Natural killer cell treated with Interleukin-12 subunit alpha and Interleukin-12 subunit beta and Interleukin-15 and Interleukin-18, amount 100 ng/mL, for 72 hours (primary cell): ENCODE results near the gene HOXD9. TPM values are rescaled to one million over a fixed set of nuclear protein-coding genes. Genes with fewer than 3 reads are reported as not detected.

Experiments used
- ATAC-seq, 2 donors: fragments of 150-1000 bp; cut with Tn5 transposase in 1 of 2; sonication (Bioruptor Pico), chemical (Tn5 transposase) in 1 of 2; 2 replicates each; pipeline ENCODE4 v1.10.0; 2021
- DNase-seq: peaks from one replicate; pipeline ENCODE4 v3.0.0; 2022; ENCODE audit warnings: low spot score
- H3K27ac Mint-ChIP-seq, 2 donors: 1 replicate in 1 of 2; 2 replicates in 1 of 2; pipeline ENCODE4 v1.8.0; 2022; ENCODE audit warnings: mixed read lengths in 2 of 2, mild to moderate bottlenecking in 1 of 2, moderate library complexity in 1 of 2
- H3K27me3 Mint-ChIP-seq, 2 donors: 1 replicate in 1 of 2; 2 replicates in 1 of 2; pipeline ENCODE4 v1.8.0; 2022; ENCODE audit warnings: mixed read lengths in 2 of 2
- H3K36me3 Mint-ChIP-seq: one replicate; pipeline ENCODE4 v1.8.0; 2022; ENCODE audit warnings: mixed read lengths
- H3K4me1 Mint-ChIP-seq, 2 donors: 1 replicate in 1 of 2; 2 replicates in 1 of 2; pipeline ENCODE4 v1.8.0; 2022; ENCODE audit warnings: low read depth in 2 of 2, mixed read lengths in 2 of 2, mild to moderate bottlenecking in 1 of 2
- H3K4me3 Mint-ChIP-seq: one replicate; pipeline ENCODE4 v1.8.0; 2022; ENCODE audit warnings: mixed read lengths
- H3K9me3 Mint-ChIP-seq: 2 replicates; pipeline ENCODE4 v1.8.0; 2022; ENCODE audit warnings: mixed read lengths
- total RNA-seq, 2 donors: library from RNA; stranded (reverse); gene quantifications; one replicate each; pipeline ENCODE4 v1.2.3, GENCODE V29; 2022

HOXD9 gene
- total RNA-seq, result not detected

DNA sequence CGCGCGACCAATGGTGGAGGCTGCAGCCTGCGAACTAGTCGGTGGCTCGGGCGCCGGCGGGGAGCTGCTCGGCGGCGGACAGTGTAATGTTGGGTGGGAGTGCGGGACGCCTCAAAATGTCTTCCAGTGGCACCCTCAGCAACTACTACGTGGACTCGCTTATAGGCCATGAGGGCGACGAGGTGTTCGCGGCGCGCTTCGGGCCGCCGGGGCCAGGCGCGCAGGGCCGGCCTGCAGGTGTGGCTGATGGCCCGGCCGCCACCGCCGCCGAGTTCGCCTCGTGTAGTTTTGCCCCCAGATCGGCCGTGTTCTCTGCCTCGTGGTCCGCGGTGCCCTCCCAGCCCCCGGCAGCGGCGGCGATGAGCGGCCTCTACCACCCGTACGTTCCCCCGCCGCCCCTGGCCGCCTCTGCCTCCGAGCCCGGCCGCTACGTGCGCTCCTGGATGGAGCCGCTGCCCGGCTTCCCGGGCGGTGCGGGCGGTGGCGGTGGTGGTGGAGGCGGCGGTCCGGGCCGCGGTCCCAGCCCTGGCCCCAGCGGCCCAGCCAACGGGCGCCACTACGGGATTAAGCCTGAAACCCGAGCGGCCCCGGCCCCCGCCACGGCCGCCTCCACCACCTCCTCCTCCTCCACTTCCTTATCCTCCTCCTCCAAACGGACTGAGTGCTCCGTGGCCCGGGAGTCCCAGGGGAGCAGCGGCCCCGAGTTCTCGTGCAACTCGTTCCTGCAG lies at the start of gene HOXD9:
Gene HOXD9, plus strand, starts transcription at position 37 of the 728 bp plus-strand sequence. Its CDS starts 50 bp downstream, at position 87.
- ATAC-seq (peak; percentile 47 to 71), DNase-seq (no peak)
- Mint-ChIP-seq H3K27ac (no peak within 1 kb of the TSS), H3K9me3 (peaks cover 3% of the 10 kb centered on the region), H3K4me1 (peaks cover 9 to 13% of the 10 kb centered on the region in 2 donors), H3K36me3 (peaks cover 7% of the 10 kb centered on the region), H3K4me3 (no peak within 1 kb of the TSS), H3K27me3 (peaks cover 66 to 75% of the 10 kb centered on the region in 2 donors)

DNA sequence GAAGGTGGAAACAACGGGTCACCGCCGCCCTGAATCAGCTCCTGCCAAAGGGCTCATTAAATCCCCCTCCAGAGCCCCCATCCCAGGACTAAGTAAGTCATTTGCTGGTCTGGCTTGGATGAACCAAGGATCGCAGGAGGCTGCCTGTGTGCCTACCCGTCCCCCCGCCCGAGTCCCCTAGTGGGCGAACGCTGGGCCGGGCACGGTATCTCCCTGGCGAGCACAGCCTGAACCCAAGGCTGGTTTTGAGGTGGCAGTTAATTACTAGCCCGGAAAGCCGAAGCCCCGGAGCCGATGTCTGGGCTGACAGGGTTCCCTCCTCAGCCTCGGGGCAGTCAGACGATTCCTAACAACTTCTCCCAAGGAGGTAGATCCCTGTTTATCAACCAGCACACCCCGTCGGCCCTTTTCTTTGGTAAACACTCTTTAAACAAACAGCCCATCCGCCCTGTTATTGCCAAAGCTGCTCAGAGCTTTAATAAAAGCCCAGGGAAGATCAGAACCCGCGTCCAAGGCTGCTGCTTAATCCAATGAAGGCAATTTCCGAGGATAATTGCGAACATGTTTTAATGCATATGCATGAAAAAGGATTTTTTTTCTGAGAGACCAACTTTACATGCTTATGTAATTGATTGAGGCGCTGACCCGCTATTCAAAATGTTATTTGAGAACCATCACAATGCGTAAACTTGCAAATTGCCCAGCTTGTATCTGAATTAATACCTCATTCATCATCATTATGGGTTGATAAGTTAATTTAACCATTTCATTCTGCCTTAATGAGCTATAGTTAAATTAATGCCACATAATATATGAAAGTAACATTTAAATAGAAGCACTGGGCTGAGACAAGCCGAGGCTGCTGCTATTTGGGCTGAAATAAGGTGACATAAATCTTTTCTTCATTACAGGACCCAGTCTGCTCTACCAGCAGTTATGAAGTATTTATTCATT lies 49.3 kb upstream of the HOXD9 start:
- H3K4me3 Mint-ChIP-seq, result no peak overlapping the region
- H3K9me3 Mint-ChIP-seq, result no peaks in the 10 kb centered on the region
- no peak overlapping the region for H3K27ac Mint-ChIP-seq
- no peak for ATAC-seq
- H3K4me1 Mint-ChIP-seq, result no peaks in the 10 kb centered on the region
- H3K36me3 Mint-ChIP-seq, result peaks cover 18% of the 10 kb centered on the region
- DNase-seq, result no peak
- peaks cover 53 to 72% of the 10 kb centered on the region in 2 donors for H3K27me3 Mint-ChIP-seq

DNA sequence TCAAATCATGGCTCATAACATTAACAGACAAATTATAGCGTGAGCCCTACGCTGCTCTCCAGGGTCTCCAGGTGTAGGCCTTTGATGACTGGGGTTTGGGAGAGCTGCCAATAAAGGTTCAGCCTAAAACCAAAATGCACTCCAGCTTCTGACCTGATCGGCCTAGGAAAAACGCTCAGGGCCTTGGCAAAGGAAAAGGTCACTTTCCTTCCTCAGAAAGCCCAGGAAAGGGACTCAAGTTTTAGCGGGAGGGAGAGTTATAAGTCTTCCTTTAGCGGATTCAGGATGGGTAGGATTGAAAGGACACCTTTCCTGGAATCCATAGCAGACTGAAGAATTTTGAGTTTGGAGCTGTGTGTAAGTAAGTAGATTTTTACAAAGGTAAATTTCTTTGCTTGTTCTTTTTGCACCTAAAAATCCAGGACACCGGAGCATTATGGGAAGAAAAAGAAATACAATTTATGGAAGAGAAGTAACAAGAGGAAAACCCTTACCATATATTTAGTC lies 47.5 kb upstream of the HOXD9 start:
- Mint-ChIP-seq H3K4me1 (peaks cover 5 to 7% of the 10 kb centered on the region in 2 donors), H3K27ac (no peak overlapping the region), H3K4me3 (no peak overlapping the region), H3K36me3 (peaks cover 30% of the 10 kb centered on the region), H3K27me3 (peaks cover 56 to 75% of the 10 kb centered on the region in 2 donors), H3K9me3 (no peaks in the 10 kb centered on the region)
- ATAC-seq (no peak), DNase-seq (no peak)

DNA sequence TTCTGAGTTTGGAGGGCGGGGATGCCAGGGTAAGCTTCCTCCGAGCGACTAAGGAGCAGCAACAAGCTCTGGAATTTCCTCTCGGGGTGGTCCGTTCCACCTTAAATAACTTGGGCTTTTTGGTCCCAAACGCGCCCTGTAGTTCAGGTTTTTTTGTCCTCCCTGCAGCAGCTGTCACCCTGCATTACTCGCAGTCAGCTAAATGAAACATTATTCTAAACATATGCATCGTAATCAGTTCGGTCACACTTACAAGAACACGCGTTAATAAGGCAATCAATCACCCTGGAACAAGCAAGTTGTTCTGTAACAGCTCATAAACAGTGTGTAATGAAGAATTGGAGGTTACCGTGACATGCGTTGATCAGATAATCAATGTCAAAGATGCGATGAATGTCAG lies 47.0 kb upstream of the HOXD9 start:
- no peak overlapping the region for H3K4me3 Mint-ChIP-seq
- ATAC-seq (no peak), DNase-seq (no peak)
- H3K4me1 Mint-ChIP-seq, result peaks cover 5 to 7% of the 10 kb centered on the region in 2 donors
- no peaks in the 10 kb centered on the region for H3K9me3 Mint-ChIP-seq
- H3K36me3 Mint-ChIP-seq, result peaks cover 30% of the 10 kb centered on the region
- H3K27me3 Mint-ChIP-seq, result peaks cover 51 to 70% of the 10 kb centered on the region in 2 donors
- no peak overlapping the region for H3K27ac Mint-ChIP-seq

DNA sequence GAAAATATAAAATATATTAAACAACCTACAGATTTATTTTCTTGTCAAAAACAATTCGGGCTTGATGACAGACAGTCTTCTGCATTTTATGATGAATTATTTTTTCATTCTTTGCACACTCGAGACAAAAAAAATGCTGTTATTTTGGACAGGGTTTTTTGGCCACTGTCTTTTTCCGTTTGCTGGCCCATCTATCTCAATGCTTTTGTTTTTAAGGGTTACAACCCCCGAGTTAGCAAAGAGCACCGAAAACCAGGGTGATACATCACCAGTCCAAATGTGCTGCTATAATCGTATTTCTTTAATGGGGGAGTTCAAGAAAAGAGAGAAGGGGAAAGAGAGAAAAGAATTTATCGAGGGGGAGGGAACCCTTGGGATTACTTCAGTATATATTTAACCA lies 46.5 kb upstream of the HOXD9 start:
- ATAC-seq, result no peak
- Mint-ChIP-seq H3K9me3 (no peaks in the 10 kb centered on the region), H3K27me3 (peaks cover 48 to 65% of the 10 kb centered on the region in 2 donors), H3K4me1 (peaks cover 5 to 7% of the 10 kb centered on the region in 2 donors), H3K36me3 (peaks cover 30% of the 10 kb centered on the region), H3K27ac (no peak overlapping the region), H3K4me3 (no peak overlapping the region)
- DNase-seq, result no peak

DNA sequence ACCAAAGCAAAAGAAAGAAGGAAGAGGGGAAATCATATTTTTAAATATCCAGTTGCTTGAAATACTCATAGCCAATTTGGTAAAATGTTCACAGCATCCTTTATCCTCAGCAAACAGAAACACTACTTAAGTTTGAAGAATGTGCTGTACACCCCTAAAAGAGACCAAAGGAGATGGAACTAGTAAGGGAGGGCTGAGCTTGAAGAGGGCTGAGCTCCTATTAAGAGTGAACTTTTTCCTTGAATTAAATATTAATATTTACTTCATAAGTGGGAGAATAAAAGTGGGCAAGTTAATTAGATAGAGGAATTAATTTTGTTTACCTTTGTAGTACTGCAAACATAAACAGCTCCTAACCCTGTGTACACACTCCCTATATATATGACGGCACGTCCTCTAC lies 45.7 kb upstream of the HOXD9 start:
- ATAC-seq (no peak), DNase-seq (no peak)
- Mint-ChIP-seq H3K27ac (no peak overlapping the region), H3K4me1 (peaks cover 5 to 7% of the 10 kb centered on the region in 2 donors), H3K4me3 (no peak overlapping the region), H3K27me3 (peaks cover 51 to 67% of the 10 kb centered on the region in 2 donors), H3K36me3 (peaks cover 36% of the 10 kb centered on the region), H3K9me3 (no peaks in the 10 kb centered on the region)

DNA sequence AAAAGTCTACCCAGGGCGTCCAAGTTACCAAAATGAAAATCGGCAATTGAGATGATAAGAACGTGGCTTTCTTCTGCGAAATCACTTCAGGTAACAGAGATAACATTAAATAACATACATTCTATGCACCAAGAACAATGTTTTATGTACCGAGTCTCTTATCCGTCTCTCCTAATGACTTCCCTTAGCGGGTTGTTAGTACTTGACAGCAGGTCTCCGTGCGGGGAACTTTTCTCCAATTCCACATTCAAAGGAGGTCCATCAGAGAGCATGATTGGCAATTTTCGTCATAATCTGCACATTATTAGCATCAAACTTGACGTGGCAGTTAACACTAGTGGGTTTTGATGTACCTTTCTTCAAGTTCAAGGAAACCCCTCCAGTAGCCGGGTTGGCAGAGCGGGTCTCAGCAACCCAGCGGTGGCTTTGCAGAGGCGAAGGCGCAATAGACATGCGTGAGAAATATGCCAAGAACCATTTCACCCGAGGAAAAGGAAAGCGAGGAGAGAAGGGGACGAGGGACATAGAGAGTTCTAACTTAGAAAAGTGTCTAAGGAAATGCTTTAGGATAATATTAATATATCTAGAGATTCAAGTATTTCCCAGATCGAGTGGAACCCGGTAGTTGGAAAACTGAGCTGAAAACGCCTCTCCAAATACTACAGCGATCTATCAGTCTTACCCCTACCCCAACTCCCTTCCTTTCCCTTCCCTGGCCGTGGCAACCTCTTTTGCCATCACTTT lies 43.8 kb upstream of the HOXD9 start:
- DNase-seq (no peak), ATAC-seq (no peak)
- peak overlapping the region; percentile 65 for H3K4me3 Mint-ChIP-seq
- peaks cover 5 to 8% of the 10 kb centered on the region in 2 donors for H3K4me1 Mint-ChIP-seq
- peak overlapping the region; percentile 51 to 77 for H3K27ac Mint-ChIP-seq
- H3K36me3 Mint-ChIP-seq, result peaks cover 40% of the 10 kb centered on the region
- peaks cover 42 to 71% of the 10 kb centered on the region in 2 donors for H3K27me3 Mint-ChIP-seq
- no peaks in the 10 kb centered on the region for H3K9me3 Mint-ChIP-seq

DNA sequence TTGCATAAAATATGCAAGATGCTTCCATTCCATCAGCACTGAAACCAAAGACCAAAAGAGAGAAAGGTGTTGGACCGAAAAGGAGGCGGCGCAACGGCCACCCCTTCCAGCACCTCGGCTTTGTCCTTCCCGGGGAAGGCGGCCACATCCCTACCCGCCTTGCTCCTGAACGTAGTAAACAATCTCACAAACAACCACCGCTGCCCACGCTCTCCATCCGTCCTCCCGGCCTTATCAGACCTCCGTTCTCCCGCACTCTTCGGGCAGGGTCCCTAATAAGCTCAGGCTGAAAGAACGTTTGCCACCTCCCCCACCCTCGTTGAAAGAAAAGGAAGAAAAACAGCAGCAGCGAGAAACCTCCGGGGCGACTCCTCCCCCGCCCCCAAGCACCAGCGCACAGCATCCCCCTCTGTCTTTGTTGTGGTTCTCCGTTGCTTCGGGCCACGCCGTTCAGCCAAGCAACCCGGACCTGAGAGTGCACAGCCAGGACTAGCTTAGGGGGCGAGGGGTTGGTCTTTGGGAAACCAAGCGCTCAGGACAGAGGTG lies 43.2 kb upstream of the HOXD9 start:
- peaks cover 45 to 72% of the 10 kb centered on the region in 2 donors for H3K27me3 Mint-ChIP-seq
- ATAC-seq (no peak), DNase-seq (no peak)
- H3K36me3 Mint-ChIP-seq, result peaks cover 42% of the 10 kb centered on the region
- H3K9me3 Mint-ChIP-seq, result no peaks in the 10 kb centered on the region
- peaks cover 5 to 9% of the 10 kb centered on the region in 2 donors for H3K4me1 Mint-ChIP-seq
- peak overlapping the region; percentile 65 for H3K4me3 Mint-ChIP-seq
- peak overlapping the region; percentile 51 to 77 for H3K27ac Mint-ChIP-seq

DNA sequence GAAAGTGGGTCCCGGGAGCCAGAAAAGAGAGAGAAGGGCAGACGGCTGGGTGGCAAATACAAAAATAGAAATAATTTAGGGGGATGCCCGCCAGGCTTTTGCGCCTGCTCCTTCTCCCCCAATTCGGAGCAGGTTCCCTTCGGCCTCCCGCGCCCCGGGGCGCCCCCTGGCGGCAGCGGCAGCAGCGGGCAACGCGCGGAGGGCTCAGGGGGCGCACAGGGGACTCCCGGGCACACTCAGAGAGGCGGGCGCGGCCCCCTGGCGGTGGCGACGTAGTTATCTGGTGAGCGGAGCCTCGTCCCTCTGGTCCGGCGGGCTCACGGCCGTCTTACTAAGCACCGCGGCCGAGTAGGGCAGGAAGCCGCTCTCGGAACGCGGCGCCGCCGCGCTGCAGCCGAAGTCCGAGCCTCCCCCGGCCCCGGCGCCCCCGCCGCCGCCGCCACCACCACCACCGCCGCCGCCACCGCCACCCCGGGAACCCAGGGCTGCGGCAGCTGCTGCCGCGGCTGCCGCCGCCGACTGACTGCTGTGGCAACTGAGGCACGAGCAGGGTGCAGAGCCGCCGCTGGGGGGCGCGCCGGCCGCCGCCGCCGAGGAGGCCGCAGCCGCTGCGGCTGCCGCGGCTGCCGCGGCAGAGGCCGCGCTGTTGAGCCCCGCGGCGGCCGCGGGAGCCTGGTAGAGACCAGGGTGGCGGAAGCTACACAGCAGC lies 42.5 kb upstream of the HOXD9 start:
- Mint-ChIP-seq H3K36me3 (peaks cover 40% of the 10 kb centered on the region), H3K4me3 (peak overlapping the region; percentile 65), H3K27ac (peak overlapping the region in 1 of 2 donors; percentile 77), H3K9me3 (no peaks in the 10 kb centered on the region), H3K27me3 (peaks cover 49 to 72% of the 10 kb centered on the region in 2 donors), H3K4me1 (peaks cover 5 to 9% of the 10 kb centered on the region in 2 donors)
- ATAC-seq, result peak in 1 of 2 donors; percentile 57
- DNase-seq, result no peak

DNA sequence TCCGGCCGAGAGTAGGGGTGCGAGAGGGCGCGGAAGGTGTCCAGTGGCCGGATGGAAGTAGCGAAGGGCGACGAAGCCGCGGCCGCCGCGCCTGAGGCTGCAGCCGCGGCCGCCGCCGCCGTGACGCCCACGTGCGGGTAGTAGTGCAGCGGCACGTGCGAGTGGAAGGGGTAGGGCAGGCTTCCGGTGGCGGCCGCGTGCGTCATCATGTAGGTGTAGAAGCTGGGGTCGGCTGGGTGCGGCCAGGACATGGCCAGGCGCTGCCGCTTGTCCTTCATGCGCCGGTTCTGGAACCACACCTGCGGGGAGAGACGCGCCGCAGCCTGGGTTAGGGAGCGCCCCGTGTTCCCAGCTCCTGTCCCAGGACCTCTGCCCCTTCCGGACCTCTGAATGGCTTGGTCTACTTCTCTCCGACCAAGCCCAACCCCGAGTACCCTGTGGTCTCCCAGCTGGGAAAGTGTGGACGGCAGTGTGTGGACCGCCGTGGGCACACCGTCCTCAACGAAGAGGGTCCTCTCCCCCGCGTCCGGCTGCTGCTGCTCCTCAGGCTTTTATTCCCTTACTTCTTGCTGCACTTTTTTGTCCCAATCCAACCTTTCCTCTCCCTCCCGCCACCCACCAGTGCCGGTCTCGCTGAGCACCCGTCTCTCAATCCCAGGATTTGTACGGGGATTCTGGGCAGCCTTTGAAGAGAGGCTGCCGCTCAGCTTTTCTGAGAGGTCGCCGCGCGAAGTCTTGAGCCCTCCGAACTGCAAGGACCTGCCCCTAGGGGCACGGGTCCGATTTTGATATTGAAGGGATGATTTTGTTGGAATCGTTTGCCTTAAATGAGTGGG lies 41.8 kb upstream of the HOXD9 start:
- Mint-ChIP-seq H3K36me3 (peaks cover 33% of the 10 kb centered on the region), H3K4me3 (peak overlapping the region; percentile 32), H3K9me3 (no peaks in the 10 kb centered on the region), H3K27me3 (peaks cover 45 to 69% of the 10 kb centered on the region in 2 donors), H3K27ac (peak overlapping the region in 1 of 2 donors; percentile 21), H3K4me1 (peaks cover 5 to 9% of the 10 kb centered on the region in 2 donors)
- DNase-seq, result no peak
- no peak for ATAC-seq

DNA sequence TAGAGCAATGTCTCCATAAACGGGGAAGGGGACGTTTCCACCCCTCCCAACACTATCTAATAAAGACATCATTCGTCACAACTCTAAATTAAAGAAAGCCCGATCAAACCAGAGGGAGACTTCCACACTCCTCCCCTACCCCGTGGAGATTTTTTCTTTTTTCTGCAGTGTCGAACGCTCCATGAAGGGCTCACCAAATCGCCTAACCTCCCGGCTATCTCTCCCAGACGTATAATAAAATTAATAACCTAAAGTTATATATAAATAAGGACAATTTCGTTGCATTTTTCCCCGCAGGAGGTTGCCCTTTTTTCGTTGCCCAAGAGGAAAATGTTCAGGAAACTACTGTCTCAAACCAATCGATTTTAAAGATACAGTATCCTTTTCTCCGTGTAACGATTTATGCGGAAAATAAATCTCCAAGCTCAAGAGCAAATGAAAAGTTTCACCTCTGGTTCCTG lies 41.1 kb upstream of the HOXD9 start:
- peak overlapping the region in 1 of 2 donors; percentile 21 for H3K27ac Mint-ChIP-seq
- ATAC-seq (no peak), DNase-seq (no peak)
- peak overlapping the region; percentile 32 for H3K4me3 Mint-ChIP-seq
- no peaks in the 10 kb centered on the region for H3K9me3 Mint-ChIP-seq
- H3K4me1 Mint-ChIP-seq, result peaks cover 5 to 9% of the 10 kb centered on the region in 2 donors
- peaks cover 42 to 66% of the 10 kb centered on the region in 2 donors for H3K27me3 Mint-ChIP-seq
- peaks cover 29% of the 10 kb centered on the region for H3K36me3 Mint-ChIP-seq
